Measurements from ENCODE around the gene PHAX. TPM values are rescaled to one million over a fixed set of nuclear protein-coding genes. Genes with fewer than 3 reads are reported as not detected.
"Not testable (repeated sequence)": the region's sequence is repeated elsewhere in the genome, so short reads cannot be mapped to it uniquely, and the experiment has no call there.

PHAX gene
- total RNA-seq, 2 donors from 2014 or later, result 22.2 to 40.7 TPM

DNA sequence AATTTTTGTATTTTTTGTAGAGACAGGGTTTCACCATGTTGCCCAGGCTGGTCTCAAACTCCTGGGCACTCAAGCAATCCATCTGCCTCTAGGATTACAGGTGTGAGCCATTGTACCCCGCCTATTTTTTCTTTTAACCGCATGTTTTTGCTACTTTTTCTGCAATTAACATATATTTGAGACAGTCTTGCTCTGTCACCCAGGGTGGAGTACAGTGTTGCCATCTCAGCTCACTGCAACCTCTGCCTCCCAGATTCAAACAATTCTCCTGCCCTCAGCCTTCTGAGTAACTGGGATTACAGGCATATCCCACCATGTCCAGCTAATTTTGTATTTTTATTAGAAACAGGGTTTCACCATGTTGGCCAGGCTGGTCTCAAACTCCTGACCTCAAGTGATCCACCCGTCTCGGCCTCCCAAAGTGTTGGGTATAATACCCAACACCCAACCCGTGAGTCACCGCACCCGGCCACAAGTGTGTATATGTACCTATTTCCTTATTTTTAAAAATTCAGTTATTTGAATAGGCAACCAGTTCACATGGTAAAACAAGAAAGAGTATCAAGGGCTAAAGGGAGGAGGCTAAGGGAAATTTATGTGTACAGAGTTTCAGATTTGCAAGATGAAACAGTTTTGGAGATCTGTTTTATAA, 13.3 kb downstream of the PHAX start:
- Histone ChIP-seq H3K27me3 (replicated peaks; ENCODE audit: insufficient read depth) (no peaks in the 10 kb centered on the region), H3K9me3 (no peaks in the 10 kb centered on the region), H3K36me3 (no peaks in the 10 kb centered on the region), H3K4me3 (no peak overlapping the region), H3K4me1 (replicated peaks) (no peaks in the 10 kb centered on the region), H3K27ac (no peak overlapping the region)
- DNase-seq (ENCODE audit: low spot score), result no peak
- intact Hi-C loops (cut with DNase I), result no loop called here
- TF ChIP-seq POLR2A (IDR thresholded peaks at IDR 0.05) (no peak), POLR2AphosphoS5 (IDR thresholded peaks at IDR 0.05) (no peak), CTCF (IDR thresholded peaks at IDR 0.05) (no peak)
- 85% methylated on average over 7 of the region's 7 CpGs for WGBS

GRCh38 chr5:126615286-126615685, 14.5 kb downstream of the PHAX start:
- no peak for TF ChIP-seq POLR2AphosphoS5 (IDR thresholded peaks at IDR 0.05)
- TF ChIP-seq POLR2A (IDR thresholded peaks at IDR 0.05), result no peak
- no peak for TF ChIP-seq CTCF (IDR thresholded peaks at IDR 0.05)
- intact Hi-C loops (cut with DNase I), result no loop called here
- Histone ChIP-seq H3K4me1 (replicated peaks) (no peaks in the 10 kb centered on the region), H3K27ac (no peak overlapping the region), H3K9me3 (no peaks in the 10 kb centered on the region), H3K36me3 (no peaks in the 10 kb centered on the region), H3K4me3 (no peak overlapping the region), H3K27me3 (replicated peaks; ENCODE audit: insufficient read depth) (no peaks in the 10 kb centered on the region)
- no peak for DNase-seq (ENCODE audit: low spot score)
- 84% methylated on average over 4 of the region's 4 CpGs for WGBS

GRCh38 chr5:126617603-126618002, 16.9 kb downstream of the PHAX start:
- H3K4me1 ChIP-seq (replicated peaks); intact Hi-C loops (cut with DNase I); H3K27ac ChIP-seq; H3K27me3 ChIP-seq (replicated peaks; ENCODE audit: insufficient read depth); H3K4me3 ChIP-seq; H3K36me3 ChIP-seq; DNase-seq (ENCODE audit: low spot score); H3K9me3 ChIP-seq: not testable (repeated sequence)
- 97% methylated on average over 8 of the region's 8 CpGs for WGBS

DNA sequence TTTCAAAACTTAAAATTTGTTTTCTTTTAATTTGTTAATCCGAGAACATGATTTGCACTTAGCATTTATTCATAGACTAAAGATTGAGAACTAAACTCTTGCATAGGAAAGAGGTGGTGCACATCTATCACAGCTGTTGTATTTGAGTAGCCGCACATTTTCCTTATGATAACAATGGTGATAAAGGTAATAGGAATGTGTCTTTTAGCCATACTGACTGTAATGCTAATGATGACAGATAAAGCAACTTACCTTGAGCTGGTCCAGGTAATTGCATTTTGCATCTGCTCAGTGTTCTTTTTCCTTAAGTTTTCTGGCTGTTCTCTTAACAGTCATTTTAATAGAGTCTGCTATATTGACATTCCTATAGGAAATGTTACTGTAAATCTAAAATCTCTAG, 19.0 kb downstream of the PHAX start:
- no peak for DNase-seq (ENCODE audit: low spot score)
- no peak overlapping the region for H3K27ac ChIP-seq
- 93% methylated on average over 2 of the region's 2 CpGs for WGBS
- no peaks in the 10 kb centered on the region for H3K27me3 ChIP-seq (replicated peaks; ENCODE audit: insufficient read depth)
- H3K4me3 ChIP-seq, result no peak overlapping the region
- no peaks in the 10 kb centered on the region for H3K4me1 ChIP-seq (replicated peaks)
- intact Hi-C loops (cut with DNase I), result no loop called here
- TF ChIP-seq POLR2A (IDR thresholded peaks at IDR 0.05), result no peak
- TF ChIP-seq POLR2AphosphoS5 (IDR thresholded peaks at IDR 0.05), result no peak
- TF ChIP-seq CTCF (IDR thresholded peaks at IDR 0.05), result no peak
- H3K36me3 ChIP-seq, result no peaks in the 10 kb centered on the region
- H3K9me3 ChIP-seq, result no peaks in the 10 kb centered on the region

DNA sequence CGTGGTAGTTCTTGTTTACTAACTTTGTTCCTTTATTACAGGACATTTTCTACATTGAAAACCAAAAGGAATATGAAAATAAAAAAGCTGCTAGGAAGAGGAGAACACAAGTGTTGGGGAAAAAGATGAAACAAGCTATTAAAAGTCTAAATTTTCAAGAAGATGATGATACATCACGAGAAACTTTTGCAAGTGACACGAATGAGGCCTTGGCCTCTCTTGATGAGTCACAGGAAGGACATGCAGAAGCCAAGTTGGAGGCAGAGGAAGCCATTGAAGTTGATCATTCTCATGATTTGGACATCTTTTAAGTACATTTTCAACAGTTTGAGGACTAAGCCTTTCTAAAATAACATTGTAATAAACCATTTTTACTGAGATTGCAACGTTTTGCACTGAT, 23.8 kb downstream of the PHAX start:
- no peak overlapping the region for H3K27ac ChIP-seq
- no peaks in the 10 kb centered on the region for H3K9me3 ChIP-seq
- H3K4me1 ChIP-seq (replicated peaks), result no peaks in the 10 kb centered on the region
- H3K27me3 ChIP-seq (replicated peaks; ENCODE audit: insufficient read depth), result no peaks in the 10 kb centered on the region
- 42% methylated on average over 4 of the region's 4 CpGs for WGBS
- no peaks in the 10 kb centered on the region for H3K36me3 ChIP-seq
- H3K4me3 ChIP-seq, result no peak overlapping the region
- no peak for TF ChIP-seq CTCF (IDR thresholded peaks at IDR 0.05)
- TF ChIP-seq POLR2AphosphoS5 (IDR thresholded peaks at IDR 0.05), result no peak
- TF ChIP-seq POLR2A (IDR thresholded peaks at IDR 0.05), result no peak
- no peak for DNase-seq (ENCODE audit: low spot score)
- intact Hi-C loops (cut with DNase I), result no loop called here
